ENCODE data around the gene CPM.

The CPM gene

GRCh38 chr12:68903511-68903910, 29.5 kb downstream of the CPM start:
- no peak for DNase-seq

GRCh38 chr12:68901551-68901950, 31.4 kb downstream of the CPM start:
- DNase-seq = no peak

GRCh38 chr12:68901145-68901544, 31.8 kb downstream of the CPM start:
- DNase-seq = no peak

- no peak for DNase-seq
These were observed 32.7 kb downstream of the CPM start for GRCh38 chr12:68900241-68900640.

GRCh38 chr12:68899251-68899771, 33.7 kb downstream of the CPM start:
- no peak for DNase-seq

- no peak for DNase-seq
These were observed 36.0 kb downstream of the CPM start for GRCh38 chr12:68896881-68897540.

GRCh38 chr12:68894276-68894855, 38.6 kb downstream of the CPM start:
- DNase-seq = no peak

- DNase-seq = no peak
These were observed 39.2 kb downstream of the CPM start for GRCh38 chr12:68893741-68894140.

- DNase-seq = no peak
These were observed 39.8 kb downstream of the CPM start for GRCh38 chr12:68893201-68893600.

GRCh38 chr12:68891141-68891540, 41.8 kb downstream of the CPM start:
- DNase-seq = no peak

- no peak for DNase-seq
These were observed 42.3 kb downstream of the CPM start for GRCh38 chr12:68890701-68891113.

GRCh38 chr12:68888243-68888642, 44.7 kb downstream of the CPM start:
- DNase-seq = no peak

- DNase-seq = no peak
These were observed 45.3 kb downstream of the CPM start for GRCh38 chr12:68887641-68888040.

- no peak for DNase-seq
These were observed 46.1 kb downstream of the CPM start for GRCh38 chr12:68886636-68887572.

GRCh38 chr12:68885381-68885780, 47.6 kb downstream of the CPM start:
- DNase-seq = no peak

- DNase-seq = no peak
These were observed 48.7 kb downstream of the CPM start for GRCh38 chr12:68884251-68884650.

- no peak for DNase-seq
These were observed 49.8 kb downstream of the CPM start for GRCh38 chr12:68883151-68883550.

GRCh38 chr12:68882251-68882964, 50.6 kb downstream of the CPM start:
- no peak for DNase-seq

- DNase-seq = no peak
These were observed 52.2 kb downstream of the CPM start for GRCh38 chr12:68880660-68881325.

- no peak for DNase-seq
These were observed 54.1 kb downstream of the CPM start for GRCh38 chr12:68878846-68879245.

- no peak for DNase-seq
These were observed 54.7 kb downstream of the CPM start for GRCh38 chr12:68878283-68878682.

- no peak for DNase-seq
These were observed 55.4 kb downstream of the CPM start for GRCh38 chr12:68877583-68877982.

Measured in stimulated activated CD8-positive, alpha-beta memory T cell treated with anti-CD3 and anti-CD28 coated beads, Interleukin-4, amount 100 ng/mL, for 48 hours (primary cell).